H1 (cell line): Measurements from ENCODE around the gene RPS6KA2. TPM values are rescaled to one million over a fixed set of nuclear protein-coding genes. Genes with fewer than 3 reads are reported as not detected.

Experiments
- ATF2 ChIP-seq: IDR thresholded peaks from 2 replicates; pipeline ENCODE4 v1.6.1; 2012; ENCODE audit warnings: low read length, inconsistent platforms
- SIN3A ChIP-seq, 2 experiments: IDR thresholded peaks in 1 of 2; conservative IDR thresholded peaks in 1 of 2; 2 replicates each; pipeline ENCODE4 v1.6.1; 2011 to 2012; ENCODE audit warnings: low read length in 2 of 2, improper control_type of control experiment in 1 of 2, low read depth in 1 of 2, mild to moderate bottlenecking in 1 of 2
- polyA plus RNA-seq, 7 experiments: library from polyadenylated mRNA; depleted of rRNA in 3 of 7; stranded (reverse) in 5 of 7; unstranded in 2 of 7; fragments of >200 nt in 5 of 7; fragments of 200-250 nt in 2 of 7; gene quantifications; 1 replicate in 5 of 7; 2 replicates in 1 of 7; 4 replicates in 1 of 7; pipeline versions ENCODE4 v1.2.1 to v1.2.3, GENCODE V29; 2011 to 2013; ENCODE audit warnings: missing spikeins in 2 of 7, mixed read lengths in 2 of 7
- total RNA-seq: library from RNA; stranded (reverse); fragmentation: NEBNext Ultra II Directional; extraction: Animal tissue kit (Norgen Biotek cat#: 25700); gene quantifications from 2 replicates; pipeline ENCODE4 v1.2.1, GENCODE V29; 2021
- TF ChIP-seq, protein P1 (sequence below): IDR thresholded peaks from 2 replicates; pipeline ENCODE4 v1.6.1; 2012; ENCODE audit warnings: inconsistent platforms

RPS6KA2 gene
- total and polyA plus RNA-seq, 2 of the 8 experiments (the other 6 are each of a cell fraction or from before 2014, with no cell fraction given), result 8.8 to 25.7 TPM

DNA sequence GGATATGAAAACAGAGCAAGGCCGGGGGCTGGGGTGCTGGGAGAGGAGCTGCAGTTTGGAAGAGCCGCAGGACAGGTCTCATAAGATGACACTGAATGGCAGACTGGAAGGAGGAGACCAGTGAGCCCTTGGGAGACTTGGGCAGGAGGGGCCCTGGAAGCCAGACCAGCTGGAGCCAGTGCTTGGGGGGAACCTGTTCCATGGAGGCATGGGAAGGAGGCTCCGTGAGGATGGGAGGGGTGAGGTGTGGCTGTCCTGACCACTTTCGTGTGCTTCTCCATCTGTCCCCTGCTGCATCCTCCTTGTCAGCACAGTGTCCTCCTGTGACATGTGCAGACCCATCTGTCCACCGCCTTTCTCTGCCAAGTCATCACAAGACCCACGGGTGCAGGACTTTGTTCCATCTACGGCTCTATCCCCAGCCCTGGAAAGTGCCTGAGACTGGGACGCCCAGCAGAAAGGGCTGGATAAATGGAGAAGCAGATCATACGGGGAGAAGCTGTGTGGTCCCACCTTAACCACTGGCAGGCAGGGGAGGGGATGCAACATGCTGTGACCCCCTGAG is 159.5 kb downstream of the RPS6KA2 start (continued):
- TF ChIP-seq, protein P1, sequence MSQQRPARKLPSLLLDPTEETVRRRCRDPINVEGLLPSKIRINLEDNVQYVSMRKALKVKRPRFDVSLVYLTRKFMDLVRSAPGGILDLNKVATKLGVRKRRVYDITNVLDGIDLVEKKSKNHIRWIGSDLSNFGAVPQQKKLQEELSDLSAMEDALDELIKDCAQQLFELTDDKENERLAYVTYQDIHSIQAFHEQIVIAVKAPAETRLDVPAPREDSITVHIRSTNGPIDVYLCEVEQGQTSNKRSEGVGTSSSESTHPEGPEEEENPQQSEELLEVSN, result no peak
- TF ChIP-seq SIN3A (conservative IDR thresholded peaks at IDR 0.05 in 1 of 2, IDR thresholded peaks at IDR 0.05 in 1 of 2; ENCODE audit: low read depth in 1 of 2, low read length in 2 of 2), result no peak
- TF ChIP-seq ATF2, result no peak
